HG02981 (cell line): Measurements from ENCODE around the gene PIK3R1.

ENCODE experiments used
- ATAC-seq: cut with Tn5 transposase; IDR thresholded peaks from one replicate; pipeline ENCODE4 v1.9.1; 2021; ENCODE audit warnings: mild to moderate bottlenecking, moderate library complexity; ENCODE audit not compliant: unreplicated experiment

The PIK3R1 gene

GRCh38 chr5:68250661-68251298, 35.2 kb downstream of the PIK3R1 start:
- no peak for ATAC-seq

- ATAC-seq = no peak
These were observed 35.8 kb downstream of the PIK3R1 start for GRCh38 chr5:68251386-68251785.

GRCh38 chr5:68251804-68252522, 36.4 kb downstream of the PIK3R1 start:
- ATAC-seq = no peak

GRCh38 chr5:68252673-68253623, 37.4 kb downstream of the PIK3R1 start:
- ATAC-seq = no peak

GRCh38 chr5:68253624-68254585, 38.3 kb downstream of the PIK3R1 start:
- no peak for ATAC-seq

- ATAC-seq = no peak
These were observed 39.3 kb downstream of the PIK3R1 start for GRCh38 chr5:68254810-68255209.

GRCh38 chr5:68255305-68256120, 40.0 kb downstream of the PIK3R1 start:
- ATAC-seq = no peak

- no peak for ATAC-seq
These were observed 41.7 kb downstream of the PIK3R1 start for GRCh38 chr5:68257210-68257609.

GRCh38 chr5:68258531-68258930, 43.0 kb downstream of the PIK3R1 start:
- ATAC-seq = no peak

- ATAC-seq = no peak
These were observed 44.1 kb downstream of the PIK3R1 start for GRCh38 chr5:68259700-68260099.

GRCh38 chr5:68260467-68260866, 44.9 kb downstream of the PIK3R1 start:
- no peak for ATAC-seq

- ATAC-seq = no peak
These were observed 45.6 kb downstream of the PIK3R1 start for GRCh38 chr5:68261169-68261568.

GRCh38 chr5:68261569-68262065, 46.1 kb downstream of the PIK3R1 start:
- ATAC-seq = no peak

GRCh38 chr5:68264024-68264956, 48.7 kb downstream of the PIK3R1 start:
- ATAC-seq = no peak

- no peak for ATAC-seq
These were observed 49.8 kb downstream of the PIK3R1 start for GRCh38 chr5:68265347-68265746.

- ATAC-seq = no peak
These were observed 50.4 kb downstream of the PIK3R1 start for GRCh38 chr5:68265822-68266395.

GRCh38 chr5:68266457-68266856, 50.9 kb downstream of the PIK3R1 start:
- ATAC-seq = no peak

GRCh38 chr5:68267066-68267465, 51.5 kb downstream of the PIK3R1 start:
- ATAC-seq = no peak
